NT2/D1 (cell line): Measurements from ENCODE around the gene MPPE1.

Experiments
- SUZ12 ChIP-seq: IDR thresholded peaks from 2 replicates; pipeline ENCODE4 v1.6.1; 2011; ENCODE audit not compliant: insufficient read length, insufficient read depth; ENCODE audit errors: extremely low read depth
- YY1 ChIP-seq: IDR thresholded peaks from 2 replicates; pipeline ENCODE4 v1.6.1; 2011; ENCODE audit not compliant: insufficient read length, insufficient read depth
- ZNF274 ChIP-seq: IDR thresholded peaks from 2 replicates; pipeline ENCODE4 v1.6.1; 2011; ENCODE audit warnings: mild to moderate bottlenecking, low read depth, low read length

GRCh38 chr18:11956371-11957308, 48.5 kb upstream of the MPPE1 start:
- TF ChIP-seq SUZ12 (no peak), YY1 (no peak), ZNF274 (no peak)
